SJSA1 (cell line): ENCODE measurements around the gene PSMC5. TPM values are rescaled to one million over a fixed set of nuclear protein-coding genes. Genes with fewer than 3 reads are reported as not detected.
"Not testable (repeated sequence)": the region's sequence is repeated elsewhere in the genome, so short reads cannot be mapped to it uniquely, and the experiment has no call there.

Source experiments
- DNase-seq, 2 experiments: peaks; one replicate each; pipeline ENCODE4 v3.0.0-alpha.2; 2015 to 2020; ENCODE audit warnings: low spot score in 2 of 2, low read depth in 1 of 2
- H3K27ac ChIP-seq: fragments of 250-450 bp; sonication (Bioruptor Pico); 2 replicates; pipeline ENCODE4 v1.5.1; 2020; ENCODE audit warnings: mild to moderate bottlenecking, moderate library complexity
- H3K27me3 ChIP-seq: fragments of 250-450 bp; sonication (Bioruptor Pico); replicated peaks from 2 replicates; pipeline ENCODE4 v1.5.1; 2020; ENCODE audit warnings: mild to moderate bottlenecking, moderate library complexity
- H3K36me3 ChIP-seq: fragments of 250-450 bp; sonication (Bioruptor Pico); 2 replicates; pipeline ENCODE4 v1.5.1; 2020; ENCODE audit warnings: mild to moderate bottlenecking
- H3K4me1 ChIP-seq: fragments of 250-450 bp; sonication (Bioruptor Pico); replicated peaks from 2 replicates; pipeline ENCODE4 v1.6.1; 2021; ENCODE audit warnings: mild to moderate bottlenecking
- H3K4me3 ChIP-seq: fragments of 250-450 bp; sonication (Bioruptor Pico); 2 replicates; pipeline ENCODE4 v1.5.1; 2020; ENCODE audit warnings: mild to moderate bottlenecking
- H3K9me3 ChIP-seq: fragments of 250-450 bp; sonication (Bioruptor Pico); replicated peaks from 2 replicates; pipeline ENCODE4 v1.5.1; 2020; ENCODE audit warnings: mild to moderate bottlenecking
- total RNA-seq: library from RNA; depleted of rRNA; stranded (reverse); fragments of >200 nt; shearing (Covaris generic); gene quantifications from 2 replicates; pipeline ENCODE4 v1.2.3, GENCODE V29; 2014; rRNA removed

PSMC5 gene
- total RNA-seq = 54.4 and 63.7 TPM in 2 replicates

DNA sequence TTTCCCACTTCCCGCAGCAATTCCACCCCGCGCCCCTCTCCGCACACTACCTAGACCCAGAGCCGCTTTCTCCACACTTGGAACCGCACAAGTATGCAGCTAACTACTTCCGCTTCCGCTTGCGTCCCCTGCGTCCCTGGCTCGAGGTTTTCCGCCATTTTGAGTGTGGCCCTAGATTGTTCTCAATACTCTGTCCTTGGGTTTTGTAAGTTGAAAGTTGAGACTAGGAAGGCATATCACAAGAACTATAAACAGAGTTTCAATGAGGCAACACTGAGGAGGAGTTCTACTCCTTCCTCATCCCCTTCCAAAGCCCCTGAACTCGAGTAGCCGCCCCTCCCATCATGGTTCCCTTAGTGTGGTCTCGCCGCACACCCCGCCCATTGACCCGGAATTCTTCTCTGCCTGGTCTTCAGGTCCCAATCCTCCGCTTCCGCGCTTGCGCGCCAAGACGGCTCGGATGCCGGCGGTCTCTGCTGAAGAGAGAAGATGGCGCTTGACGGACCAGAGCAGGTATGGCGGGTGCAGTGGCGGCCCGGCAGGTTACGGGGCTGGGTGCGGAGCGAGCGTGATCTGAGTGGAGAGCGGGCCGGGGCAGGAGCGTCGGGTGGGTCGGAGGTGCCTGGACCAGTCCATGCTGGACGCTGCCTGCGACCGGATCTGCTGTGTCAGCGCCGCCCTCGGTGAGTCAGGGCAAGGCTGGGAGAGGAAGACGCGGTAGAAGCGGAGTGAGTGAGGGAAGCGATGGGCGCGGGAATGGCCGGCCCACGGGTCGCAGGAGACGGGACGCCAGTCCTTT, at the start of gene PSMC5, which contains the start of gene FTSJ3:
PSMC5 (plus strand) TSS at position 430 of the 799 bp plus-strand sequence; CDS start at position 490, 60 bp downstream.
FTSJ3 (minus strand) TSS at position 662 of the 799 bp plus-strand sequence. CDS start 761 bp downstream, outside the sequence.
- Histone ChIP-seq H3K4me3 (peak within 1 kb of the TSS; percentile 84), H3K27ac (peak within 1 kb of the TSS; percentile 96), H3K9me3 (no peaks in the 10 kb centered on the region), H3K36me3 (peaks cover 94% of the 10 kb centered on the region), H3K4me1 (peaks cover 17% of the 10 kb centered on the region), H3K27me3 (no peaks in the 10 kb centered on the region)
- peak; percentile 98 to 100 for DNase-seq

GRCh38 chr17:63780507-63780906, 46.7 kb upstream of the PSMC5 start:
- DNase-seq = peak in 1 of 2 experiments; percentile 24
- Histone ChIP-seq H3K27ac (no peak overlapping the region), H3K27me3 (no peaks in the 10 kb centered on the region), H3K36me3 (peaks cover 93% of the 10 kb centered on the region), H3K4me3 (no peak overlapping the region), H3K9me3 (no peaks in the 10 kb centered on the region), H3K4me1 (peaks cover 29% of the 10 kb centered on the region)

GRCh38 chr17:63780928-63781327, 46.3 kb upstream of the PSMC5 start:
- Histone ChIP-seq H3K9me3 (no peaks in the 10 kb centered on the region), H3K4me3 (no peak overlapping the region), H3K4me1 (peaks cover 25% of the 10 kb centered on the region), H3K36me3 (peaks cover 93% of the 10 kb centered on the region), H3K27me3 (no peaks in the 10 kb centered on the region), H3K27ac (no peak overlapping the region)
- DNase-seq = no peak

- H3K9me3 ChIP-seq = no peaks in the 10 kb centered on the region
- no peak overlapping the region for H3K27ac ChIP-seq
- peaks cover 22% of the 10 kb centered on the region for H3K4me1 ChIP-seq
- no peaks in the 10 kb centered on the region for H3K27me3 ChIP-seq
- peaks cover 94% of the 10 kb centered on the region for H3K36me3 ChIP-seq
- no peak overlapping the region for H3K4me3 ChIP-seq
- DNase-seq = no peak
These were observed 43.7 kb upstream of the PSMC5 start for GRCh38 chr17:63783522-63783921.

- Histone ChIP-seq H3K4me1 (peaks cover 14% of the 10 kb centered on the region), H3K9me3 (no peaks in the 10 kb centered on the region), H3K36me3 (peaks cover 93% of the 10 kb centered on the region), H3K4me3 (no peak overlapping the region), H3K27ac (no peak overlapping the region), H3K27me3 (no peaks in the 10 kb centered on the region)
- peak in 1 of 2 experiments; percentile 11 for DNase-seq
These were observed 41.7 kb upstream of the PSMC5 start for GRCh38 chr17:63785556-63785955.

- Histone ChIP-seq H3K36me3 (peaks cover 93% of the 10 kb centered on the region), H3K4me1 (peaks cover 8% of the 10 kb centered on the region), H3K27ac (no peak overlapping the region), H3K9me3 (no peaks in the 10 kb centered on the region), H3K4me3 (no peak overlapping the region), H3K27me3 (no peaks in the 10 kb centered on the region)
- DNase-seq = no peak
These were observed 41.1 kb upstream of the PSMC5 start for GRCh38 chr17:63786117-63786516.

DNA sequence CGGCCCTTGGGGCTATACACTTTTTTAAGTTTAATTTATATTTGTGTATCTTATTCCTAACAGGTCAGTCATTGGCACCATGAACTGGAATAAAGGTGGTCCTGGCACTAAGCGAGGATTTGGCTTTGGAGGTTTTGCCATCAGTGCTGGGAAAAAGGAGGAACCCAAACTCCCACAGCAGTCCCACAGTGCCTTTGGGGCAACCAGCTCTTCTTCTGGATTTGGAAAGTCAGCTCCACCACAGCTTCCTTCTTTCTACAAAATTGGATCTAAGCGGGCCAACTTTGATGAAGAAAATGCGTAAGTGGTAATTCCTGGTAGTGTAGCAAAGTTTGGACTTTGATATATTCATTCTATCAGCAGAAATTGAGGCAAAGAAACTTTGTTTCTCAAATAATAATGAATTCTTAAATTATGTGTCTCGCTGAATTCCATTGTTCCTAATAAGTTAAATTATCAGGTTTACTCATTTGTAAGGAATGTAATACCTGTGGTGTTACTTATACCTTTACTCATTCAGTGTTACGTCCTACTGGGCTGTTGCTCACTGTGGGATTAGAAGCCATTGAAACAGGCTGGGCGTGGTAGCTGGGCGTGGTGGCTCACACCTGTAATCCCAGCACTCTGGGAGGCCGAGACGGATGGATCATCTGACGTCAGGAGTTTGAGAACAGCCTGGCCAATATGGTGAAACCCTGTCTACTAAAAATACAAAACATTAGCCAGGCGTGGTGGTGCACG, 40.1 kb upstream of the PSMC5 start:
- no peak overlapping the region for H3K27ac ChIP-seq
- no peak for DNase-seq
- H3K4me3 ChIP-seq = no peak overlapping the region
- no peaks in the 10 kb centered on the region for H3K27me3 ChIP-seq
- peaks cover 95% of the 10 kb centered on the region for H3K36me3 ChIP-seq
- H3K9me3 ChIP-seq = no peaks in the 10 kb centered on the region
- H3K4me1 ChIP-seq = peaks cover 7% of the 10 kb centered on the region

DNA sequence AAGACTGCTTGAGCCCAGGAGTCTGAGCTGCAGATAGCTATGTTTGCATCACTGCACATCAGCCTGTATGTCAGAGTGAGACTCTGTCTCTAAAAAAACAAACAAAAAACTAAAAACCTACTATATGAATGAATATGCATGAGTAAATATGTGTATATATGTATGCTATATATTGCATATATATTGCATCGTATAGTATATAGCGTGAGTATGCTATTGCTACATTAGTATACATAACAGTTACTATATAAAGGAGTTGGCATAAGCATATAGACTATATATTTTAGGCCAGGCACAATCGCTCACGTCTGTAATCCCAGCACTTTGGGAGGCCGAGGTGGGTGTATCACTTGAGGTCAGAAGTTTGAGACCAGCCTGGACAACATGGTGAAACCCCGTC, 37.2 kb upstream of the PSMC5 start:
- Histone ChIP-seq H3K36me3 (peaks cover 94% of the 10 kb centered on the region), H3K4me1 (peaks cover 3% of the 10 kb centered on the region)
- no peak for DNase-seq

GRCh38 chr17:63792055-63792729, 35.0 kb upstream of the PSMC5 start:
- no peaks in the 10 kb centered on the region for H3K4me1 ChIP-seq
- peaks cover 97% of the 10 kb centered on the region for H3K36me3 ChIP-seq
- H3K9me3 ChIP-seq = no peaks in the 10 kb centered on the region
- H3K27ac ChIP-seq = no peak overlapping the region
- no peak overlapping the region for H3K4me3 ChIP-seq
- no peak for DNase-seq
- no peaks in the 10 kb centered on the region for H3K27me3 ChIP-seq

More for the DNA sequence above, 37.2 kb upstream of the PSMC5 start:
- Histone ChIP-seq H3K9me3 (no peaks in the 10 kb centered on the region), H3K27ac (no peak overlapping the region), H3K4me3 (no peak overlapping the region), H3K27me3 (no peaks in the 10 kb centered on the region)

DNA sequence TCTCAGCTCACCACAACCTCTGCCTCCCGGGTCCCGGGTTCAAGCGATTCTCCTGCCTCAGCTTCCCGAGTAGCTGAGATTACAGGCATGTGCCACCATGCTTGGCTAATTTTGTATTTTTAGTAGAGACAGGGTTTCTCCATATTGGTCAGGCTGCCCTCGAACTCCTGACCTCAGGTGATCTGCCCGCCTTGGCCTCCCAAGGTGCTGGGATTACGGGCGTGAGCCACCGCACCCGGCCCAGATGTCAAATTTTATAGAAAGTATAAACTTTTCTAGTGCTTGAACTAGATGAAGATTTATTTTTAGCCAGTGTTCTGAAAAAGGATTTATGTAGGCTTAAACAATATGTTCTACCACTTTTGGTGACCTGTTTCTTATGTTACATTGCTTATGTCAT, 30.9 kb upstream of the PSMC5 start:
- H3K36me3 ChIP-seq = peaks cover 99% of the 10 kb centered on the region
- DNase-seq, H3K9me3 ChIP-seq, H3K27me3 ChIP-seq, H3K27ac ChIP-seq, H3K4me1 ChIP-seq, H3K4me3 ChIP-seq: not testable (repeated sequence)

- no peak overlapping the region for H3K4me3 ChIP-seq
- H3K27me3 ChIP-seq = no peaks in the 10 kb centered on the region
- H3K9me3 ChIP-seq = no peaks in the 10 kb centered on the region
- no peak for DNase-seq
- no peak overlapping the region for H3K27ac ChIP-seq
- peaks cover 98% of the 10 kb centered on the region for H3K36me3 ChIP-seq
- H3K4me1 ChIP-seq = no peaks in the 10 kb centered on the region
These were observed 28.6 kb upstream of the PSMC5 start for GRCh38 chr17:63798572-63799106.

- no peaks in the 10 kb centered on the region for H3K4me1 ChIP-seq
- H3K27me3 ChIP-seq = no peaks in the 10 kb centered on the region
- peaks cover 97% of the 10 kb centered on the region for H3K36me3 ChIP-seq
- no peak overlapping the region for H3K27ac ChIP-seq
- H3K9me3 ChIP-seq = no peaks in the 10 kb centered on the region
- H3K4me3 ChIP-seq = no peak overlapping the region
- no peak for DNase-seq
These were observed 26.4 kb upstream of the PSMC5 start for GRCh38 chr17:63800783-63801182.

- DNase-seq = no peak
- H3K4me1 ChIP-seq = no peaks in the 10 kb centered on the region
- no peak overlapping the region for H3K27ac ChIP-seq
- no peaks in the 10 kb centered on the region for H3K27me3 ChIP-seq
- H3K4me3 ChIP-seq = no peak overlapping the region
- peaks cover 97% of the 10 kb centered on the region for H3K36me3 ChIP-seq
- no peaks in the 10 kb centered on the region for H3K9me3 ChIP-seq
These were observed 22.9 kb upstream of the PSMC5 start for GRCh38 chr17:63804328-63804727.
